Measurements from ENCODE around the gene TPP2. TPM values are rescaled to one million over a fixed set of nuclear protein-coding genes. Genes with fewer than 3 reads are reported as not detected.

The TPP2 gene
- total and polyA plus RNA-seq, 9 donors = 24.0 to 50.7 (median 33.9) TPM

DNA sequence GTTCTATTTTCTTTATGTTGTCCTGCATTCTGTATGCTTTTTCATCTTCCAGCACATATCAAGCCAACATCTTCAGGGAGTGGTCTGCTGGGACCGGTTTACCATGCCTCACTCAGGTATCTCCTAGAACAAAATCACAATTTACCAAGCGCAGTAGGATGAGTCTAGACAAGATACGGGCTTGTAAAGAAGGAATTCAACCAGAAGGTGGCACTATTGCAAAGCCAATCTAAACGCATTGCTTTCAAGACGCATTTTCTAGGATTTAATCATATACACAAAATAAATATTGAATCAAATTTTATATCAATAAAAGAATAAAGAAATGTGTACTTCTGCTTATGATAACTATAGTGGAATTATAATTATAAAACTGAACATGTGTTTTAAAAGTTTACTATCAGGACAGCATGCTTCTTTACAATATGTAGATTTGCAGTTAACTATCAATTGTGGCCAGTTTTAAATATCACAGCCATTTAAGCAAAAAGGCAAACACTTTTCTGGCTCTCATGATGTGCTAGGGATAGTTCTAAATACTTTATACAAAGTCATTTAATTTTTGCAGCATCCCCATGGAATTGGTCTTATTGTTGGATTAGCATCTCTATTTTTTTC is 16.1 kb upstream of the TPP2 start:
- intact Hi-C loops (cut with DNase I) = loop anchor here in 3 of 4 donors (2.0 to 10.0 kb wide), 5 partner anchors 142 to 1446 kb away; partner anchors contain the start of gene ERCC5 (in 2 of the 3)
- Histone ChIP-seq H3K4me3 (no peak overlapping the region), H3K36me3 (no peaks in the 10 kb centered on the region), H3K27me3 (no peaks in the 10 kb centered on the region), H3K27ac (no peak overlapping the region), H3K4me1 (ENCODE audit: insufficient read depth) (no peaks in the 10 kb centered on the region), H3K9me3 (no peaks in the 10 kb centered on the region)
- WGBS, 3 donors = 0 to 2% (median 1%) methylated on average over 5 of the region's 5 CpGs
- TF ChIP-seq POLR2A (IDR thresholded peaks at IDR 0.05) (no peak), EP300 (IDR thresholded peaks at IDR 0.05) (no peak)
- TF ChIP-seq, protein P1, sequence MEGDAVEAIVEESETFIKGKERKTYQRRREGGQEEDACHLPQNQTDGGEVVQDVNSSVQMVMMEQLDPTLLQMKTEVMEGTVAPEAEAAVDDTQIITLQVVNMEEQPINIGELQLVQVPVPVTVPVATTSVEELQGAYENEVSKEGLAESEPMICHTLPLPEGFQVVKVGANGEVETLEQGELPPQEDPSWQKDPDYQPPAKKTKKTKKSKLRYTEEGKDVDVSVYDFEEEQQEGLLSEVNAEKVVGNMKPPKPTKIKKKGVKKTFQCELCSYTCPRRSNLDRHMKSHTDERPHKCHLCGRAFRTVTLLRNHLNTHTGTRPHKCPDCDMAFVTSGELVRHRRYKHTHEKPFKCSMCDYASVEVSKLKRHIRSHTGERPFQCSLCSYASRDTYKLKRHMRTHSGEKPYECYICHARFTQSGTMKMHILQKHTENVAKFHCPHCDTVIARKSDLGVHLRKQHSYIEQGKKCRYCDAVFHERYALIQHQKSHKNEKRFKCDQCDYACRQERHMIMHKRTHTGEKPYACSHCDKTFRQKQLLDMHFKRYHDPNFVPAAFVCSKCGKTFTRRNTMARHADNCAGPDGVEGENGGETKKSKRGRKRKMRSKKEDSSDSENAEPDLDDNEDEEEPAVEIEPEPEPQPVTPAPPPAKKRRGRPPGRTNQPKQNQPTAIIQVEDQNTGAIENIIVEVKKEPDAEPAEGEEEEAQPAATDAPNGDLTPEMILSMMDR (IDR thresholded peaks at IDR 0.05) = peak; percentile 18 to 54 (median 52)
- DNase-seq = no peak

DNA sequence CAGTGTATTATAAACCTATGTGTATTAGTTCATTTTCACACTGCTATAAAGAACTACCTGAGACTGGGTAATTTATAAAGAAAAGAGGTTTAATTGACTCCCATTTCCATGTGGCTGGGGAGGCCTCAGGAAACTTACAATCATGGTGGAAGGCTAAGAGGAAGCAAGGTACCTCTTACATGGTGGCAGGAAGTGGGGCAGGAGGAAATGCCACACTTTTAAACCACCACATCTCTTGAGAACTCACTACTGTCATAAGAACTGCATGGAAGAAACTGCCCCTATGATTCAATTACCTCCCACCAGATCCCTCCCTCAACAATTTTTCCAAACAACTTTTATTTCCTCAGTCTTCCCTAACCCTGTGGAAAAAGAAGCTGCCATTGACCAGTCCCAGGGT is 14.5 kb upstream of the TPP2 start:
- intact Hi-C loops (cut with DNase I) = loop anchor here in 3 of 4 donors (5.0 to 10.0 kb wide), 4 partner anchors 140 to 1447 kb away; partner anchors contain the start of gene ERCC5 (in 2 of the 3)
- Histone ChIP-seq H3K9me3 (no peaks in the 10 kb centered on the region), H3K4me1 (ENCODE audit: insufficient read depth) (no peaks in the 10 kb centered on the region), H3K27me3 (no peaks in the 10 kb centered on the region), H3K4me3 (no peak overlapping the region), H3K36me3 (no peaks in the 10 kb centered on the region), H3K27ac (no peak overlapping the region)
- TF ChIP-seq EP300 (IDR thresholded peaks at IDR 0.05) = no peak
- TF ChIP-seq, protein P1 (IDR thresholded peaks at IDR 0.05) = no peak
- TF ChIP-seq POLR2A (IDR thresholded peaks at IDR 0.05) = no peak
- DNase-seq = no peak

DNA sequence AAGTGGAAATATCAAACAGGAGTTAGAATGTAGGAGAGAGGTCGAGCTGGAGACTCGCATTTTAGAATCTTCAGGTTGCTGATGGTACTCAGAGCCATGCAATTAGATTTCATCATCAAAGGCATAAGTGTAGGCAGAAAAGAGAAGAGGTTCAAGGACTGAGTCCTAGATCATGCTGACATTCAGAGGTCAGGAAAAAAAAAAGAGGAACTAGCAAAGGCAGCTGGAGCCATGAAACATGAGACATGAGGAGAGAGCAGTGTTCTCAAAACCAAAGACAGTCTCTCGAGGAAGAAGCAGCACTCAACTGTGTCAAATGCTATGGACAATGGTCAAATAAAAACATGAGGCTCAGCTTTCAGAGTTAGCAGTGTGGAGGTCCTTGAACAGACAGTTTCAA is 12.4 kb upstream of the TPP2 start:
- TF ChIP-seq EP300 (IDR thresholded peaks at IDR 0.05) (no peak), POLR2A (IDR thresholded peaks at IDR 0.05) (no peak)
- TF ChIP-seq, protein P1 (IDR thresholded peaks at IDR 0.05) = no peak
- H3K36me3 ChIP-seq = no peaks in the 10 kb centered on the region
- H3K4me3 ChIP-seq = no peak overlapping the region
- H3K27ac ChIP-seq = no peak overlapping the region
- no peak for DNase-seq
- H3K9me3 ChIP-seq = no peaks in the 10 kb centered on the region
- intact Hi-C loops (cut with DNase I) = loop anchor here in 3 of 4 donors (5.0 to 10.0 kb wide), 4 partner anchors 138 to 1450 kb away; partner anchors contain the start of gene ERCC5 (in 2 of the 3)
- WGBS, 3 donors = 16 to 38% (median 17%) methylated on average over 3 of the region's 3 CpGs
- no peaks in the 10 kb centered on the region for H3K4me1 ChIP-seq (ENCODE audit: insufficient read depth)
- H3K27me3 ChIP-seq = no peaks in the 10 kb centered on the region

DNA sequence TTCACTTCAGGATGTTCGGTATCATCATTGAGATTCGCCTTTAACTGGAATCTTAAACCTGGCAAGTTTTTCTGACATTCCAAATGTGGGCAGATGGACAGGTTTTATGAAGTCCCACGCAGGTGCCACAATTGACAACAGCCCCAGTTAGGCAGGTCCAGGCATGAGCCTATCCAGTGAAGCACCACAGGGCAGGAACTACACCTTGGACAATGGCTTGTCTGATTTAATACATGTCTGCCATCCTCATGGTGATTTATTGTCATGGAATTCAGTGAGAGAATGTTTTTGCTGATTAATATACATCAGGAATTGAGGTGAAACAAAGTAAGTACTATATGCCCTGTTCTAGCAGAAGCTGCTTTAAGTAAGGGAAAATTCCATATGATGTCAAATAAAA is 10.2 kb upstream of the TPP2 start:
- intact Hi-C loops (cut with DNase I) = loop anchor here in 1 of 4 donors (10.0 kb wide), 1 partner anchor 1452 kb away; no protein-coding TSS in a partner anchor
- no peaks in the 10 kb centered on the region for H3K27me3 ChIP-seq
- WGBS, 3 donors = 82 to 91% (median 86%) methylated on average over 3 of the region's 3 CpGs
- no peak for DNase-seq
- no peak overlapping the region for H3K27ac ChIP-seq
- no peaks in the 10 kb centered on the region for H3K36me3 ChIP-seq
- H3K4me3 ChIP-seq = no peak overlapping the region
- no peaks in the 10 kb centered on the region for H3K9me3 ChIP-seq
- TF ChIP-seq POLR2A (IDR thresholded peaks at IDR 0.05) (no peak), EP300 (IDR thresholded peaks at IDR 0.05) (no peak)
- TF ChIP-seq, protein P1 (IDR thresholded peaks at IDR 0.05) = no peak
- no peaks in the 10 kb centered on the region for H3K4me1 ChIP-seq (ENCODE audit: insufficient read depth)
